ENCODE measurements around the gene NWD2. TPM values are rescaled to one million over a fixed set of nuclear protein-coding genes. Genes with fewer than 3 reads are reported as not detected.
A peak's percentile ranks its signal among the peaks of the same experiment; 100 is the strongest.

Gene NWD2
- total RNA-seq, 1 experiment from 2014 or later, result not detected

- peaks cover 78% of the 10 kb centered on the region for H3K27me3 ChIP-seq (replicated peaks; ENCODE audit: insufficient read depth, low read depth, low read length, poor library complexity)
- intact Hi-C loops (cut with micrococcal nuclease; ENCODE audit: unreplicated experiment), result loop anchor here (5.0 to 10.0 kb wide), 2 partner anchors 351 to 584 kb away; no protein-coding TSS in a partner anchor
- CTCF ChIA-PET, result no interaction called here
- no TSS peak for BruUV-seq (replicated peaks)
- POLR2A ChIA-PET (ENCODE audit: low non-redundant PET), result no interaction called here
- DNase-seq (ENCODE audit: low spot score), result no peak
- TF ChIP-seq CTCF (conservative IDR thresholded peaks at IDR 0.05; ENCODE audit: low read depth, low read length) (no peak), EZH2 (IDR thresholded peaks at IDR 0.05; ENCODE audit: borderline replicate concordance, low read depth, low read length, poor library complexity, severe bottlenecking) (no peak)
- no peaks in the 10 kb centered on the region for H3K9me3 ChIP-seq (ENCODE audit: low read depth, low read length, poor library complexity, severe bottlenecking)
- H3K27ac ChIP-seq (ENCODE audit: low read depth, low read length, poor library complexity, severe bottlenecking), result no peak overlapping the region
- H3K4me1 ChIP-seq (ENCODE audit: insufficient read depth, low read length, poor library complexity, severe bottlenecking), result peaks cover 5% of the 10 kb centered on the region
- H3K36me3 ChIP-seq (ENCODE audit: insufficient read depth, low read length, poor library complexity, severe bottlenecking), result no peaks in the 10 kb centered on the region
- H3K4me3 ChIP-seq (ENCODE audit: low read depth, low read length, poor library complexity, severe bottlenecking), result no peak overlapping the region
Observed at GRCh38 chr4:37450911-37451310, 206.4 kb downstream of the NWD2 start.

- POLR2A ChIA-PET (ENCODE audit: low non-redundant PET), result no interaction called here
- BruUV-seq (replicated peaks), result no TSS peak
Observed at GRCh38 chr4:37451656-37452055, 207.1 kb downstream of the NWD2 start.

GRCh38 chr4:37452952-37453280 lies 208.4 kb downstream of the NWD2 start:
- no TSS peak for BruUV-seq (replicated peaks)
- peaks cover 5% of the 10 kb centered on the region for H3K4me1 ChIP-seq (ENCODE audit: insufficient read depth, low read length, poor library complexity, severe bottlenecking)
- DNase-seq (ENCODE audit: low spot score), result peak; percentile 55
- H3K9me3 ChIP-seq (ENCODE audit: low read depth, low read length, poor library complexity, severe bottlenecking), result no peaks in the 10 kb centered on the region
- TF ChIP-seq CTCF (conservative IDR thresholded peaks at IDR 0.05; ENCODE audit: low read depth, low read length) (peak; percentile 74), EZH2 (IDR thresholded peaks at IDR 0.05; ENCODE audit: borderline replicate concordance, low read depth, low read length, poor library complexity, severe bottlenecking) (no peak)
- H3K27ac ChIP-seq (ENCODE audit: low read depth, low read length, poor library complexity, severe bottlenecking), result no peak overlapping the region
- POLR2A ChIA-PET (ENCODE audit: low non-redundant PET), result no interaction called here
- H3K4me3 ChIP-seq (ENCODE audit: low read depth, low read length, poor library complexity, severe bottlenecking), result no peak overlapping the region
- intact Hi-C loops (cut with micrococcal nuclease; ENCODE audit: unreplicated experiment), result loop anchor here (1.0 to 10.0 kb wide), 3 partner anchors 113 to 582 kb away; no protein-coding TSS in a partner anchor
- CTCF ChIA-PET, result no interaction called here
- no peaks in the 10 kb centered on the region for H3K36me3 ChIP-seq (ENCODE audit: insufficient read depth, low read length, poor library complexity, severe bottlenecking)
- H3K27me3 ChIP-seq (replicated peaks; ENCODE audit: insufficient read depth, low read depth, low read length, poor library complexity), result peaks cover 89% of the 10 kb centered on the region

More at GRCh38 chr4:37451656-37452055, 207.1 kb downstream of the NWD2 start:
- Histone ChIP-seq H3K9me3 (ENCODE audit: low read depth, low read length, poor library complexity, severe bottlenecking) (no peaks in the 10 kb centered on the region), H3K27me3 (replicated peaks; ENCODE audit: insufficient read depth, low read depth, low read length, poor library complexity) (peaks cover 86% of the 10 kb centered on the region), H3K27ac (ENCODE audit: low read depth, low read length, poor library complexity, severe bottlenecking) (no peak overlapping the region), H3K36me3 (ENCODE audit: insufficient read depth, low read length, poor library complexity, severe bottlenecking) (no peaks in the 10 kb centered on the region), H3K4me3 (ENCODE audit: low read depth, low read length, poor library complexity, severe bottlenecking) (no peak overlapping the region), H3K4me1 (ENCODE audit: insufficient read depth, low read length, poor library complexity, severe bottlenecking) (peaks cover 5% of the 10 kb centered on the region)
- intact Hi-C loops (cut with micrococcal nuclease; ENCODE audit: unreplicated experiment), result loop anchor here (5.0 to 10.0 kb wide), 2 partner anchors 351 to 583 kb away; no protein-coding TSS in a partner anchor
- DNase-seq (ENCODE audit: low spot score), result no peak
- TF ChIP-seq CTCF (conservative IDR thresholded peaks at IDR 0.05; ENCODE audit: low read depth, low read length), result no peak
- no peak for TF ChIP-seq EZH2 (IDR thresholded peaks at IDR 0.05; ENCODE audit: borderline replicate concordance, low read depth, low read length, poor library complexity, severe bottlenecking)
- CTCF ChIA-PET, result no interaction called here
